HT1080 (cell line): ENCODE measurements around the gene ZHX3. TPM values are rescaled to one million over a fixed set of nuclear protein-coding genes. Genes with fewer than 3 reads are reported as not detected.

Experiments used
- DNase-seq: peaks from one replicate; pipeline ENCODE4 v3.0.0-alpha.2; 2015; ENCODE audit warnings: low read depth
- total RNA-seq: library from RNA; depleted of rRNA; stranded (reverse); fragments of >200 nt; shearing (Covaris generic); gene quantifications from 2 replicates; pipeline ENCODE4 v1.2.3, GENCODE V29; 2014

The ZHX3 gene
- total RNA-seq, 1 experiment from 2014 or later = 22.0 TPM

DNA sequence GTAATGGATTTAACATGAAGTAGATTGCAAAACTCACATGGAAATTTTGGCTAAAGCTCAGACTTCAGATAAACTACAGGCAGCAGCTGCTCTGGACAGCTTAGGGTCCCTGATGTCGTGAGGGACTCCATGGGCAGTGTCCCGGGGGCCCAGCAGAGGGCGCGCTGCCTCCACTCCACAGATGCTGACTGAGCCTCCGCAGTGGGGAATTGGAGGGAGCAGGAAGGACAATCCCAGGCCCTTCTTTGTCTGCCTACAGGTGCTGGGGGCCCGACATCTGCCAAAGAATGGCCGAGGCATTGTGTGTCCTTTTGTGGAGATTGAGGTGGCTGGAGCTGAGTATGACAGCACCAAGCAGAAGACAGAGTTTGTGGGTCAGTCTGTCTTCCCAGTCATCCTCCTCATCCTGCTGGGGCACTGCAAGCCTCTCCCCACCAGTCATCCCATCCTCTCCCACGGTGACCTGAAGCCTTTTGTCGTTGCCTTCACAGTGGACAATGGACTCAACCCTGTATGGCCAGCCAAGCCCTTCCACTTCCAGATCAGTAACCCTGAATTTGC lies 144.3 kb downstream of the ZHX3 start:
- DNase-seq = peak; percentile 67

GRCh38 chr20:41172296-41173140 lies 145.0 kb downstream of the ZHX3 start:
- no peak for DNase-seq

- no peak for DNase-seq
Measured at GRCh38 chr20:41171736-41172295, 145.7 kb downstream of the ZHX3 start.

GRCh38 chr20:41170386-41171105 lies 147.0 kb downstream of the ZHX3 start:
- no peak for DNase-seq

DNA sequence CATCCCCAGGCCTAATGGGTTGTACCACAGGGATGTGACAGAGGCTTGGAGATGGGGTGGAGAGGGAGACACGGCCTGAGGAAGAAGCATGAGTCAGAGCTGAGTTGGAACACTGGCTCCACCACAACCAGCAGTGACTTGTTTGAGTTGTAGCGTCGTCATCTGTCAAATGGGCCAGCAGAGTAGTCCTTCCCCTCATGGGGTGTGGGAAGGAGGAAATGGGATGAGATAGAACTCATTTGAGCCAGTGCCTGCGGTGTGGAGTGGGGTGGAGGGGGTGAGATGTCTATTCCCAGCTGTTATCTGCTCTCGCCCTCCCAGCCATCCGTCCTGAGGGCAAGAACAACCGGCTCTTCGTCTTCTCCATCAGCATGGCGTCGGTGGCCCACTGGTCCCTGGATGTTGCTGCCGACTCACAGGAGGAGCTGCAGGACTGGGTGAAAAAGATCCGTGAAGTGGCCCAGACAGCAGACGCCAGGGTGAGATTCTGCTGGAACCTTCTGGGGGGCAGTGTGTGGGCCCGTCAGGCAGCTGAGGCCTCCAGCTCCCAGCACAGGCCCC lies 147.7 kb downstream of the ZHX3 start:
- DNase-seq = peak; percentile 84

- no peak for DNase-seq
Measured at GRCh38 chr20:41169162-41169690, 148.3 kb downstream of the ZHX3 start.

DNA sequence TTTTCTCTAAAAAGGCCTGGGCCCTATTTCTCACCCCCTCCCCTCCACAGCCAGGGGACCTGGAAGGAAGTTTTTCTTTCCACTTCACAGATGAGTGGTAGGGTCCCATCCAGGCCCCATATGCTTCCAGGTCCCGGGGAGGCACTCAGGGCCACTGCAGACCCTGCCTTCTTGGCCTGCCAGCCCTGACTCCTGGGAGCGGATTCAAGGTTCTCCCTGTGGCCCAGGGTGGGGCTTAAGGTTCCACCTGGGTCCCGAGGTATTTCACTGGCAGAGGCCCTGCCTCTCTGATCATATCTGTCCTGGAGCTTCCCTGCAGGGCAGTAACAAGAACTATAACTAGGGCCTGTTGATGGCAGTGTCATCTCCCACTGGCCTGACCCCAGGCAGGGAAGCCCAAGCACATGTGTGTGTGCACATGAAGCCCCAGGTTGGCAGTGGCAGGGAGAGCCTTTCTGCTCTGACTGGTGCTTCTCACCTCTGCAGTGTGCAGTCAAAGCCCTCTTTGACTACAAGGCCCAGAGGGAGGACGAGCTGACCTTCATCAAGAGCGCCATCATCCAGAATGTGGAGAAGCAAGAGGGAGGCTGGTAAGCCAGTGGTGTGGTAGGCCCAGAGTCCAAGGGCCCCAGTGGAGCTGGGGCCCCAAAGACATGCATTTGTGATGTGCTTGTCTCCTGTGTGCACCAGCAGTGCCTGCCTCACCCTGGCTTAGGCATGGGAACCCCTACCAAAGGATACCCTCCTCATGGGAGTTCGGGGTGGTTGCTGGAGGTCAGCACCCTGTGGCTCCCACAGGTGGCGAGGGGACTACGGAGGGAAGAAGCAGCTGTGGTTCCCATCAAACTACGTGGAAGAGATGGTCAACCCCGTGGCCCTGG lies 149.0 kb downstream of the ZHX3 start:
- DNase-seq = no peak

DNA sequence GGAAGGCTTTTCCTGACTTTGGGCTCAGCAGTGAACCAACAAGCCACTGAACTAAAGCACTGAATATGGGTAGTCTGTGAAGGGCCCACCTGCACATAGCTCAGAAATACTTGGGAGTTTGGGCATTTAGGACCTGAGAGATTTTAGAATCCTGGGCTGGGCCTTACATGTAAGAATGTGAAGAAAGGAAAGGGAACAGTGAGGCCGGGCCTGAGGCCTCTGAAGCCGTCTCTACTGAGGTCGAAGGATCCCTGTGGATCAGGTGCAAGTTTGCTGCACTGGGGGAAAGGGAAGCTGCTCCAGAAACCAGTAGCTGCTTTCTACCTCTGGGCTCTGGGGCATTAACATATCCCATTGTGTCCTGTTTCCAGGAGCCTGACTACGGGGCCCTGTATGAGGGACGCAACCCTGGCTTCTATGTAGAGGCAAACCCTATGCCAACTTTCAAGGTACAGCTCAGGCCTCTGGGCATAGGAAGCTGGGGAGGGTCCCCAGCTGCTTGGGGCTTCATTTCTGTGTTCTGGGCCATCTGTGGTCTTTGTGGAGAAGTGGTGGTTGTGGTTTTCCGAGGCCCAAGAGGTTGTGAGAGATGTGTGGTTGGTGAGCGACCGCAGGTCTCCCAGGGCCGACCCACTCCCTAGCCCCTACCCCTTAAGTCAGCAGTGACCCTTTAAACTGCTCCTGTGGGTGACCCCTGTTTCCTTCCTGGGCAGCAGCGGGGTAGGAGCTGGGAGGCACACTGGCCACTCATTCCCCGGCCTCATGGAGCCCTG lies 149.9 kb downstream of the ZHX3 start:
- no peak for DNase-seq

DNA sequence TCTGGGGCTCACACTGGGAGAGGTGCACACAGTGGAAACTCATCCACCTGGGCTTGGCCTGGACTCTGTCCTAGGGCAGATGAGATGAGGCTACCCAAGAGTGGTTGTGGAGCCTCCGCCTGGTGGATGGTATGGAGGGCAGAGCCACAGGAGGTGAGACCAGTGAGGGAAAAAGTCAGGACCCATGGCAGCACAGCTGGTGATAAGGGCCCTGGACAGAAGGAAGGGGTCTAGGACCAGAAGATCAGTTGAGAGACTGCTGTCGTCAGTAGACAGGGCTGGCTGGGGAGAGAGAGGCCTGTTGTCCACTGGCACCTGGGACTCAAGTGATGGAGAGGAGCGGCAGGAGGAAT lies 150.4 kb downstream of the ZHX3 start:
- DNase-seq = no peak

- no peak for DNase-seq
Measured at GRCh38 chr20:41166201-41167117, 151.1 kb downstream of the ZHX3 start.

- no peak for DNase-seq
Measured at GRCh38 chr20:41165001-41165882, 152.3 kb downstream of the ZHX3 start.

DNA sequence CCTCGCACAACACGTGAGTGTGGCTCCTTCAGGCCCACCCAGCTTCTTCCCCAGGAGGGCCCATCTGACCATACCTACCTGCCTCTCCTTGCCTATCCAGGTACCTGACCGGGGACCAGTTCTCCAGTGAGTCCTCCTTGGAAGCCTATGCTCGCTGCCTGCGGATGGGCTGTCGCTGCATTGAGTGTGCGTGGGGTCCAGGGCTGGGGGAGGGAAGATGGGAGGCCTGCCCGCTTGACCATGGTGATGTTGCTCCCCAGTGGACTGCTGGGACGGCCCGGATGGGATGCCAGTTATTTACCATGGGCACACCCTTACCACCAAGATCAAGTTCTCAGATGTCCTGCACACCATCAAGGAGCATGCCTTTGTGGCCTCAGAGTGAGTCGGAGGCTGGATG lies 153.7 kb downstream of the ZHX3 start:
- no peak for DNase-seq

GRCh38 chr20:41162396-41162795 lies 155.1 kb downstream of the ZHX3 start:
- DNase-seq = no peak

DNA sequence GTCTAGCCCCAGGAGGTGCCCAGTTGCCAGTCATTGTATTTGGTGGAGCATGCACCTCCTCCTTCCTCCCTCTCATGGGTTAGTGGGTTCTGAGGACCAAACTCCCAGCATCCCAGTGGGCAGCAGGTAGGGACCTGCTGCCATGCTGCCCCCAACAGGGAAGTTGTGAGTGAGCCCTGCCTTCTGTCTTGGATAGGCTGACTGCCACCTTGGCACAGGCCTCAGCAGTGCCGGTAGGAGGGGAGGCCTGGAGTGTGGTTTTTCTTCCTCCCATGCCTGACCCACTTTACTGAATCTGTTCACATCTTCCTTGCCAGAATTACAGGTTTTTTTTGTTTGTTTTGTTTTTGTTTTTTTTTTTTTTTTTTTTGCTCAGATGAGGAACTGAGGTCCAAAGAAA lies 155.6 kb downstream of the ZHX3 start:
- no peak for DNase-seq

DNA sequence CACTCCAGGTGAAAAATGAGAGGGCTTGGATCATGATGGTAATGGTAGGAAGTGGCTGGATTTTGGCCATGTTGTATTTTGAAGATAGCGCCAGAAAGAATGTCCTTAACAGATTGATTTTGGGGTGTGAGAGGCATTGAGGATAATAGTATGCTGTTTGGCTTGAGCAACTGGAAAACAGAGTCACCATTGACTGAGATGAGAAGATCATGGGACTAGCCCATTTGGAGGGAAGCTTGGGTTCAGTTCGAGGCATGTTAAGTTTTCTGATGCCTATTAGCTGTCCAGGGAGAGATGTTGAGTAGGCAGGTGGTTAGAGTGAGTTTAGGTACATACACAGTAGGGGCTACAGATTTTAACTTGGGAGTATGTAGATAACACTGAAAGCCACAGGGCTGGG lies 156.8 kb downstream of the ZHX3 start:
- DNase-seq = no peak

DNA sequence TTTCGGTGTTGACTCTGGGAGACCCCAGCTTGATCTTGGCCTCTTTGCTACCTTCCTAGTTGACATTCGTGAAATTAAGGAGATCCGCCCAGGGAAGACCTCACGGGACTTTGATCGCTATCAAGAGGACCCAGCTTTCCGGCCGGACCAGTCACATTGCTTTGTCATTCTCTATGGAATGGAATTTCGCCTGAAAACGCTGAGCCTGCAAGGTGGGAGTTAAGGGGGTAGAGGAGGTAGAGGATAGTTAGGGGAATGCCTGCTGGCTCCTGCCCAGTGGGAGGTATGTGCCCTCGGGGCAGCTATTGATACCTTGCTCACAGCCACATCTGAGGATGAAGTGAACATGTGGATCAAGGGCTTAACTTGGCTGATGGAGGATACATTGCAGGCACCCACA lies 158.0 kb downstream of the ZHX3 start:
- no peak for DNase-seq

- DNase-seq = no peak
Measured at GRCh38 chr20:41158082-41158625, 159.4 kb downstream of the ZHX3 start.
